ENCODE data around the gene CHST5.
"Not testable (repeated sequence)": the region's sequence is repeated elsewhere in the genome, so short reads cannot be mapped to it uniquely, and the experiment has no call there.

The CHST5 gene

DNA sequence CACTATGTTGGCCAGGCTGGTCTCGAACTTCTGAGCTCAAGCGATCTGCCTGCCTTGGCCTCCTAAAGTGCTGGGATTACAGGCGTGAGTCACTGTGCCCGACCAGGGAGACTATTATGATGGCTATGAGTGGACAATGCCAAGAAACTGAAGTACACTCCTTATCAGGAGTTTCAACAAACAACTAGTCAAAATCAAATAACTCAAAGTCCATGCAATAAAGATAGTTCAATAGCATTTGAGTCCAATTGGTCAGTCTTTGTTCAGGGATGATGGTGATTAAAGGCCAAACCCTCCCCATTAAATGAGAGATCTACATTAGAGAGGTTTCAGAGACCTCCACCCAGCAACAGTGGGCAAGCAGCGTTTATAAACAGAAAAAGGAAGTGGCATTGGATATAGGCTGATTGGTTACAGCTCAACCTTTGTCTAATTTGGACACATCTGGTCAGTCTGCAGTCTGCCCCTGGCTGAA is 8.0 kb downstream of the CHST5 start:
- DNase-seq: no peak
- intact Hi-C loops (cut with DNase I): no loop called here

DNA sequence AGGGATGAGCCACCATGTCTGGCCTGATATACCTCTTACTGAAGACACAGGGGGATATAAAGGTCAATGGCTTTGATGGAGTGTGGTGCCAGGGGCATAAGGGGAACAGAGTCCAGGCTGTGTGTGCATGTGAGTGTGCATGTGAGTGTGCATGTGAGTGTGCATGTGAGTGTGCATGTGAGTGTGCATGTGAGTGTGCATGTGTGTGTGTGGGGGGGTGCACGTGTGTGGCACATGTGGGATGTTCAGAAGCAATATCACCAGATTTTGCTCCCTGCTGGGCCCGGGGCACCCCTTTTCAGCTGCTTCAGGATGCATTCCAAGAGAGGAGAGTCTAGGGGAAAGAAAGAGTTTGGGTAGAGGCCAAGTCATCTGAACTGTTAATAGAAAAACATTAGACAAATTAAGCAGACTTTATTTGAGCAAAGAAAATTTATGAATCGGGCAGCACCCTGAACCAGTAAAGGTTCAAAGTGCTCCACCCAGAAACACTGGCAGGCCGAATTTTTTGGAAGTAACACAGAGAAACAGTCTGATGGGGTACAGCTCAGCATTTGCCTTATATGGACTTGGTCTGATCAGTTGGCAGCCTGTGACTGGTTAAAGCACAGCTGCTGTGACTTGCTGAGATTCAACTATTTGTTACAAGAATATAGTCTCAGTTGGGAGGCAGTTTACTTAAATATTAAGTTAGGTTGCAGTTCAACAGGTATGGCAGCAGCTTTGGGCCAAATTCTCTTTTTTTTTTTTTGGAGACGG is 9.7 kb downstream of the CHST5 start:
- peak in 1 of 42 donors; percentile 3 for DNase-seq
- intact Hi-C loops (cut with DNase I): no loop called here

DNA sequence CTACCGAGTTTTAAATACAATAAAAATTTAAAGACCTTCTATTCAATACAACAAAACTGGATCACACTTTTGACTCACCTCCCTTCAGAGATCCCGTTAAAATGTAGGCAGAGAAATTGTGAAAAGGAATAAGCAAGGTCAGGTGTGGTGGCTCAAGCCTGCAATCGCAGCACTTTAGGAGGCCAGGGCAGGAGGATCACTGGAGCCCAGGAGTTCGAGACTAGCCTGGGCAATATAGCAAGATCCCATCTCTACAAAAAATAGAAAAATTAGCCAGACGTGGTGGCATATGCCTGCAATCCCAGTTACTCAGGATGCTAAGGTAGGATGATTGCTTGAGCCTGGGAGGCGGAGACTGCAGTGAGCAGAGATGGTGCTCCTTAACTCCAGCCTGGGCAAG is 16.7 kb downstream of the CHST5 start:
- no peak for DNase-seq
- intact Hi-C loops (cut with DNase I): no loop called here

DNA sequence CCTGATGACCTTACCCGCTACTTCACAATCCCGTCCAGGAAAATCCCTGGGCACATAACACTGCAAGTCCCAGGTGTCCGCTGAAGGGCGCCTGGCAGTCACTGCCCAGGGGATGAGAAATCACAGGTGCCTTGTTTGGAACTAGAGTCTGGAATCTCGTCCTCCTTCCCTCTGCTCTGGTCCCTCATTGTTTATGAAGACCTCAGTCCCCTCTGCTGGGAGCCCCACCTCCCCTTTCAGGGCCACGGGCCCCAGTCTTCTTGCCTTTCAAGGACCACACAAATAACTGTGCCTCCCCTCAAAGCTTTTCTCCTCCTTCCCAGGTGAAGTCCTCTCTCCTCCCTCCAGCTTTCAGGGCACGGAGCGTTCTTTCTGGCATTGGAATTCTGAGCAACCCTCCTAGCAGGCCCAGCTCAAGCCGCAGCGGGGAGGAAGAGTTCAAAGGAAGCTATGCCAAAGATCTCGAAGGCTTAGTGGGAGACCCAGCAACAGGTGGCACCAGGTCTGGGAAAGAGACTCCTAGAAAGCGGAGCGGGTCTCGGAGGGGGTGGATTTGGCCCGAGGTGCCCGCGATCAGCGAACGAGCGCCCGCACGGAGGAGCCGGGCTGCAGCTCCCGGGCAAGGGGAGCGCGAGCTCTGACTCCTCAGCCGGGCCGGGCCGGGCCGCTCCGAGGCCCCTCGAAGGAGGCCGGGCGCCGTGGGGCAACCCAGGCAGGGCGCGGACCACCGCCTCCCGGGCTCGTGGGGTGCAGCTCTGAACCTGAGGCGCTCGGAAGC is 19.5 kb downstream of the CHST5 start:
- peak in 30 of 42 donors; percentile 14 to 66 (median 38) for DNase-seq
- intact Hi-C loops (cut with DNase I): not testable (repeated sequence)

DNA sequence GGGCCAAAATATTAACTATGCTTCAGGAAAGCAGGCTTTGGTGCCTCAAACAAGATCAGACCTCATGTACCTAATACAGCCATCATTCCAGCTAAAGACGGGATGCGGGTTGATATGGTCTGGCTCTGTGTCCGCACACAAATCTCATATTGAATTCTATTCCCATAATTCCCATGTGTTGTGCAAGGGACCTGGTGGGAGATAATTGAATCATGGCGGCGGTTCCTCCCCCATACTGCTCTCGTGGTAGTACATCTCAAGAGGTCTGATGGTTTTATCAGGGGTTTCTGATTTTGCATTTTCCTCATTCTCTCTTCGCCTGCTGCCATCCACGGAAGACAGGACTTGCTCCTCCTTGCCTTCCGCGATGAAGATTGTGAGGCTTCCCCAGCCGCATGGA is 21.6 kb downstream of the CHST5 start:
- intact Hi-C loops (cut with DNase I): no loop called here
- no peak for DNase-seq

DNA sequence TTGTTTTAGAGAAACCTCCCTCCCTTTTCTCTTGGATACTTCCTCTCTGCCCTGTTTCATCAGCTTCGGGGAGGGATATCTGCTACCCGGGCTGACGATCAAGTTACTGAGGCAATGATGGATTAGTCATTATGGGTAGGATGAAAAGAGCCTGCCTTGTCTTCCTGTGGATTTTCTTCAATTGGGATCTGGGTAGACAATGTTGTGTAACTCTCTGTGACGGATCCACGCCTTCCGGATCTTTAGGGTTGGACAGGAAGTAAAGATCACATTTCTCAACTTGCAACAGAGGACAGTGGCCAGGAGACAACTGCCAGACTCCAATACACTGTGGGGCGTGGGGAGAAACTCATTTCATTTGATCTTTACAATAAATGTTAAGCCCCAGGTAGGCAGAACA is 29.3 kb downstream of the CHST5 start:
- intact Hi-C loops (cut with DNase I): no loop called here
- peak in 4 of 42 donors; percentile 20 to 44 (median 24) for DNase-seq

DNA sequence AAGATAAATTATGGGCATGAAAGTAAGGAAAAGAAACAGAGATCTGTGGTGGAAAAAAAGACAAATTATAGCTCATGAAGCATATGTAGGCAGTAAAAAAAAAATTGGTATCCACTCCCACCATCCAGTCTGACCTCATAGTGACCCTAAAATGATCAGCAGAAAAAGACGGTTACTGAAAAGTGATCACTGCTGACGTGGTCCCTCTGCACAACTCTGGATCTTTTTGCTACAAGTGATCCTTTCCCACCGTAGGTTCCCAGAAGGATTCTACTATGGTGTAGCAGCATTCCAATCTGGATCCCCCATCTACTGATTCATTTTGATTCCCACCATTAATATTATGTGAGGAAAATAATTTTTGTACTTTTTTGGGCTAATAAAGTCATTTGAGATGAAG is 29.8 kb downstream of the CHST5 start:
- intact Hi-C loops (cut with DNase I): no loop called here
- no peak for DNase-seq

DNA sequence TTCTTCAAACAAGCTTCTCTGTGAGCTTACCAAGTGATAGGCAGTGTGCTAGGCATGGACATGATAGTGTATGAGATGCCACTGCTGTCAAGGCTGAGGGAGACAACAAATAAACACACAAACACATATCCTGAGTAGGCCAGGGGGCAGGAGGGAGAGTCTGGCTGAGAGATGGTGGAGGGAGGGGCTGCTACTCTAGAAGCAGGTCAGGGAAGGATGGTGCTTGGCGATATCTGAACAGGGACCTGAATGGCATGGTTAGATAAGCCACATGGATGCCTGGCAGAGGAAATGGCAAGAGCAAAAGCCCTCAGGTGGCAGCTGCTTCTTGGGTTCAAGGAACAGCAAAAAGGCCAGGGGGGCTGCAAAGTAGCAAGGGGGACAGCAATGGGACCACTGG is 32.1 kb downstream of the CHST5 start:
- intact Hi-C loops (cut with DNase I): no loop called here
- DNase-seq: no peak

DNA sequence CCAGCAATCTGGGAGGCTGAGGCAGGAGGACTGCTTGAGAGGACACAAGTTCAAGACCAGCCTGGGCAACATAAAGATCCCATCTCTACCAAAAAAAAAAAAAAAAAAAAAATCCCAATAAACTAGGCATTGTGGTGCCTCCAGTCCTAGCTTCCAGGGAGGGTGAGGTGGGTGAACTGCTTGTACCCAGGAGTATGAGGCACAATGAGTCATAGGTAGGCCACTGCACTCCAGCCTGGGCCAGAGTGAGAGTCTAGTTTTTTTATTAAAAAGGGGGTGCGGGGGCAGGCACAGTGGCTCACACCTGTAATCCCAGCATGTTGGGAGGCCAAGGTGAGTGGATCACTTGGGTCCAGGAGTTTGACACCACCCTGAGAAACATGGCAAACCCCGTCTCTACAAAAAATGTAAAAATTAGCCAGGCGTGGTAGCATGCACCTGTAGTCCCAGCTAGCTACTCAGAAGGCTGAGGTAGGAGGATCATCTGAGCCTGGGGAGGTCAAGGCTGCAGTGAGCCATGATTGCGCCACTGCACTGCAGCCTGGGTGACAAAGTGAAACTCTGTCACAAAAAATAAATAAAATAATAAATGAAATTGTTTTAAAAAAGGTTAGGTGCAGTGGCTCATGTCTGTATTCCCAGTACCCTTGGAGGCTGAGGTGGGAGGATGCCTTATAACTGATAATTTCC is 32.8 kb downstream of the CHST5 start:
- intact Hi-C loops (cut with DNase I): no loop called here
- DNase-seq: no peak

DNA sequence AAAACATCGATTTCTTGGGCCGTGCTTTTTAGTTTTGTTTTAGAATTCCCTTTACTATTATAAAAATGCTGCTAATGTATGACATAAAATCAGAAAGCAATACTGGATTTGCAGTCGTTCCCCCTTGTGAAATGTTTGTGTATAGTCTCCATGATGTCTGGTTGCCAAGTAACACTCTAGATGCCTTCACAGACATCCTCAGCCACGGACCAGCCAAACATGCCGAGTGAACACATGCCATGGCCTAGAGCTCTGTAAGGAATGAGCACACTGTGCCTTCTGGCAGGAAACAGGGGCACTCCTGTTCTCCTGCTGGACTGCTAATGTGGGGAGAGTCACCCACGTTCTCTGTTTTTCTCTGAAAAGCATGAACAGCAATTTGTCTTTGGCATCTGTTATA is 34.1 kb downstream of the CHST5 start:
- DNase-seq: peak in 8 of 42 donors; percentile 13 to 52 (median 32)
- intact Hi-C loops (cut with DNase I): not testable (repeated sequence)

DNA sequence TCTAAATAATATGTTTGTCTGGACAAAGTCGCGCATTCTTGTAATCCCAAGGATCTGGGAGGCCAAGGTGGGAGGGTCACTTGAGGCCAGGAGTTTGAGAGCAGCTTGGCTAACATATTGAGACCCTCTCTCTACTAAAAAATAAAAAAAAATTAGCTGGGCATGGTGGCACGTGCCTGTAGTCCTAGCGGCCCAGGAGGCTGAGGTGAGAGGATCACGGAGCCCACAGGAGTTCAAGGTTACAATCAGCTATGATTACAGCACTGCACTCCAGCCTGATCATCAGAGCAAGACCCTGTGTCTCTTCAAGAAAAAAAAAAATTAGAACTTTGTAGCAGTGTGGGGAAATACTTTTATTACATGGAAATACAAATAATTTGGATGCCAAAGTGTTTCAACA is 34.5 kb downstream of the CHST5 start:
- intact Hi-C loops (cut with DNase I): no loop called here
- no peak for DNase-seq

DNA sequence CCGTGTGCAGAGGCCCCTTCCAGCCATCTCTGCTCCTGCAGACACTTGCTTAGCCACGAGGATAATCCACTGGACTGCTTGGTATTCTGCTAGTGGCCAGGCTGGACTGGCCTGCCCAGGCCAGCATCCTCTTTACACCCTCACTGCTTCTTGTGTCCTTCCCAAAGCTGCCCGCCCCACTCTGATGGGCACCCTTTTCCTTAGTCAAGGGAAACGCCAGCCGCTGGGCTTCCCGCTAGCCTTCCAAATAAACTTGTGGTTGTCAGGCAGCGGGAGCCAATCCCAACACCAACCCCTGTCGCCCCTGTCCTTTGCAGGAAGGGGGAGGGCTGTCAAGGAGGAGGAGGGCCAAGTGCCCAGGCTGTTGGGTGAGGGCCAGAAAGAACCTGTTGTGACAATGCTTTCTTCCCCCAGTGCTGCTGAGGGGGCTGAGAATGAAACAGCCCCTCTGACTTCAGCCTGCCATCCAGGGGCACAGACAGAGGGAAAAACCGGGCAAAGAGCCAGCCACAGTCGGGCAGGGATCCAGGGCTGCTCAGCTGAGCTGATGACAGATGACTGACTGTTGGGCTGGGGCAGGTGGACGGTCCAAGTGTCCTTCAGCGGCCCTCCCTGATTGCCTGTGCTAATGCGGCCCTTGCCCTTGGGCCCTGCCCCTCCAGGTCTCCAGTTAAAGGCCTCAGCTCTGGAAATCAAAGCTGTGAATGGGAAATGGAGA is 37.1 kb downstream of the CHST5 start:
- peak in 41 of 42 donors; percentile 47 to 94 (median 87) for DNase-seq
- intact Hi-C loops (cut with DNase I): not testable (repeated sequence)

DNA sequence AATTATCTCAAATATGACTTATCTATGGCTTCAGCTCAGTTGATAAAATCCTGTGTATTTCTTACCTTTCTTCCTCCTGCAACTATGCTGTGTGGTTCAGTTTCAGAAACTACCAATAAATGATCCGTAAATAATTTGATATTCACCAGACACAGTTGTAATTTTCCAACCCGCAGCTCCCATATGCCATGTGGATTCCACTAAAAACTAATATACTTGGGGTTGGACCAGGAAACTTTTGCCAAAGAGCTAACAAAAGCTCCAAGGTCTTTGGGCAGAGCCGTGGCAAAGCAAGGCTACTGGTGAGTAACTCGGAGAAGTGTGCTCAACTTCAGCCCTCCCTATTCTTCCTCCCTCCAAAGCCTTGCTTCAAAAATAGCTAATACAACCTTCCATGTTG is 38.4 kb downstream of the CHST5 start:
- intact Hi-C loops (cut with DNase I): no loop called here
- peak in 4 of 42 donors; percentile 13 to 60 (median 49) for DNase-seq

DNA sequence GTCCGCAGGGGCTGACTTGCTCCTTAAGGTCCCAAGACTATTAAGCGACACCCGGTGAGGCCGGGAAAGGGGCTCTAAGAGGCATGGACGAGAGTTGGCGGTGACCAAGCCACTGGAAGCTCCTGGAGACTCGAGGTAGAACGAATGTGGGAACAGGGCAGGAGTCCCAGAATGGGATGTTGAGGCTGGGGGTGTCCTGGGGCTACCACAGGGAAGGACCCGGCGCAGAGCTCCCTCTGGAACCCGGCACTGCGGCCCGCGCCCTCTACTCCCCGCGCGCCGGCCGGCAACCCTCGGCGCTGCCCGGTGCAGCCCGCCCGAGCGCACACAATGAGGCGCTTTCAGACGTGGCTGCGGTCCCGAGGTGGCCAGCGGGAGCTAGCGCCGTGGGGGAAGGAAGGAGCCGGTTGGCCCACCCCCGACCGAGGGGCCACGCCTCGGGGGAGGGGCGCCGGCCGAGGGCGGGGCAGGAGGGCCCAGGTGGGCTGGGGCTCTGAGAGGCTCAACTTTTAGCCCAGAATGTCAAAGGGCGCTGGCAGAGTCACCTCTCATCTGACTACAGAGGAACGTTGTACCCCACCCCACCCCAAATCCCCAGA is 40.7 kb downstream of the CHST5 start, which contains the start of gene CHST6:
Gene CHST6 (minus strand): TSS at position 366 of the 599 bp plus-strand sequence. CDS start 15,613 bp downstream, outside the sequence.
- peak; percentile 44 to 90 (median 81) for DNase-seq
- intact Hi-C loops (cut with DNase I): no loop called here

DNA sequence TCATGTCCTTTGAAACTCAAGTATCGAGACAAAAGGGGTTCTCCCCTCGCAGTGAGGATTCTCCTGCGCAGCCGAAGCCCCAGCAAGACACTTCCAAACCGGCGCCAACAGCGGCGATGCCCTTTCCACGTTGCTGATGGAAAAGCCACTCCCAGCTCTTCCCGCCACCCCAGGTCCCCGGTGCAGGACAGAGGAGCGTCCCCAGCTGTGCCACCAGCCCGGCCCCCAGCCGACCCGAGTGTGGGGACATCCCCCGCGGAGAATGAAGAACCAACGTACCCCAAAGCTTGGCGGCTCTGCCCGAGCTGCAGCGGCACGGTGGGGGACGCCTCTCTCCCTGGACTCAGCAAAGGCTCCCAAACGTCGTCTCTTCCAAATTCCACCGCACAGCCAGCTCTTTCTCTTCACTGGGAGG is 41.2 kb downstream of the CHST5 start:
- intact Hi-C loops (cut with DNase I): no loop called here
- DNase-seq: peak in 33 of 42 donors; percentile 11 to 69 (median 29)

DNA sequence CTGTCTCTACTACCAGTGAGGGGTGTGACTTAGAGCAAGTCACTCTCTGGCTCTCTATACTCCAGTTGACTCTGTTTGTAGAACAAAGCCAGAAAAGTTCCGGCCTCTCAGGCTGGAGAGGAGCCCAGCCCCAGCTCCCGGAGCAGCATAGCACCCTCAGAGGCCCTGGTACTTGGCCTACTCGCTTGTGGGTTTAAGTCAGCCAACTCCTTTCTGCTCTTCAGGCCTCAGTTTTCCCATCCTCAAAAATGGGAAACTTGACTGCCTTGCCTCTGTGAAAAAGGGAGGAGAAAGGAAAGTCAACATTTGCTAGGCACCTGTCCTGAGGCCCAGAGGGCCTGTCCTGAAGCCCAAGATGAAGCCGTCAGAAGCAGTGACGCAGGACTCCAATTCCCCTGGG is 41.7 kb downstream of the CHST5 start:
- peak in 4 of 42 donors; percentile 19 to 34 (median 20) for DNase-seq
- intact Hi-C loops (cut with DNase I): no loop called here

DNA sequence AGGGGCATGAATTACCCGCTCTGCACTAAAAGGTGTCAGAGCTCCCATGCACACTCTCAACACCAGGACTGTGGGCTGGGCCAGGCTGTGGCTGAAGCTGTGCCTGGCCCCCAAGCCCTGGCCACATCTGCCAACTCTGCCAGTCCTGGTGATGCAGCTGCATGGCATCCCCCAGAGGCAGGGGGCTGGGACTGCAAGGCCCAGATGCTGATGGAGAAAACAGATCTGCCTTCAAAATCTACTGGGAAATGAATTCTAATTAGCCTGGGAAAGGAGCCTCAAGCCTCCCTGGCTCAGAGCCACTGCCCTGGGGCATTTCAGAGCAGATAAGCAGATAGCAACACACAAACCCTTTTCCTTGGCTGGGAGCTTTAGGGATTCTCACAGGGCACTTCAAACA is 44.0 kb downstream of the CHST5 start:
- intact Hi-C loops (cut with DNase I): no loop called here
- peak; percentile 51 to 91 (median 81) for DNase-seq

DNA sequence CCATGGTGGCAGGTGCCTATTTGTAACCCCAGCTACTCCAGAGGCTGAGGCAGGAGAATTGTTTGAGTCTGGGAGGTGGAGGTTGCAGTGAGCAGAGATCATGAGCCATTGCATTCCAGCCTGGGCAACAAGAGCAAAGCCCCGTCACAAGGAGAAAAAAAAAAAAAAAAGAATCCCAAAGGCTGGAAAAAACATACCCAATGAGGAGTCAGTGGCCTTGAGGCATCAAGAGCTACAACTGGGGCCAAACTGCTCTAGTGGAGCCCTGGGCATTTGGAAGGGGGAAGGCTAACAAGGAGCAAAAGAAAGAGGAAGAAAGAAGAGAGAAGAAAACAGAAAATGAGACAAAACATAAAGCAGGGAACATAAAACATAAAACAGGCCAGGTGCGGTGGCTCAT is 47.6 kb downstream of the CHST5 start:
- intact Hi-C loops (cut with DNase I): no loop called here
- no peak for DNase-seq

Measured in head of caudate nucleus (tissue), 42 donors.